Measurements from ENCODE around the gene OR4N5.
A peak's percentile ranks its signal among the peaks of the same experiment; 100 is the strongest.
"Not testable (repeated sequence)": the region's sequence is repeated elsewhere in the genome, so short reads cannot be mapped to it uniquely, and the experiment has no call there.

The OR4N5 gene

GRCh38 chr14:20138520-20138919 lies at the start of gene OR4N5:
TSS of gene OR4N5 (plus strand) at chr14:20138820. CDS start at chr14:20143736, 4,916 bp downstream.
- DNase-seq (ENCODE audit: low spot score), result no peak

GRCh38 chr14:20092050-20092449 lies 46.6 kb upstream of the OR4N5 start:
- DNase-seq (ENCODE audit: low spot score), result no peak

- DNase-seq (ENCODE audit: low spot score), result no peak
Measured at GRCh38 chr14:20093442-20093841, 45.2 kb upstream of the OR4N5 start.

- DNase-seq (ENCODE audit: low spot score), result not testable (repeated sequence)
Measured at GRCh38 chr14:20098926-20099770, 39.5 kb upstream of the OR4N5 start.

- DNase-seq (ENCODE audit: low spot score), result no peak
Measured at GRCh38 chr14:20110438-20110837, 28.2 kb upstream of the OR4N5 start, which contains the start of gene OR4K17. TSS of gene OR4K17 (plus strand) at chr14:20110739. CDS start at chr14:20117500, 6,761 bp downstream.

GRCh38 chr14:20112321-20112720 lies 26.3 kb upstream of the OR4N5 start:
- no peak for DNase-seq (ENCODE audit: low spot score)

- DNase-seq (ENCODE audit: low spot score), result no peak
Measured at GRCh38 chr14:20116748-20117147, 21.9 kb upstream of the OR4N5 start.

GRCh38 chr14:20118795-20119194 lies 19.8 kb upstream of the OR4N5 start:
- DNase-seq (ENCODE audit: low spot score), result no peak

GRCh38 chr14:20143911-20144310 lies 5.3 kb downstream of the OR4N5 start:
- no peak for DNase-seq (ENCODE audit: low spot score)

- DNase-seq (ENCODE audit: low spot score), result no peak
Measured at GRCh38 chr14:20144820-20145219, 6.2 kb downstream of the OR4N5 start.

GRCh38 chr14:20164462-20164861 lies 25.8 kb downstream of the OR4N5 start:
- DNase-seq (ENCODE audit: low spot score), result no peak

- no peak for DNase-seq (ENCODE audit: low spot score)
Measured at GRCh38 chr14:20167091-20167490, 28.5 kb downstream of the OR4N5 start.

GRCh38 chr14:20169852-20170251 lies 31.2 kb downstream of the OR4N5 start:
- peak; percentile 76 for DNase-seq (ENCODE audit: low spot score)

- DNase-seq (ENCODE audit: low spot score), result not testable (repeated sequence)
Measured at GRCh38 chr14:20174205-20174604, 35.6 kb downstream of the OR4N5 start.

- no peak for DNase-seq (ENCODE audit: low spot score)
Measured at GRCh38 chr14:20176330-20176729, 37.7 kb downstream of the OR4N5 start.

- DNase-seq (ENCODE audit: low spot score), result no peak
Measured at GRCh38 chr14:20177433-20177974, 38.9 kb downstream of the OR4N5 start.

GRCh38 chr14:20179218-20179617 lies 40.6 kb downstream of the OR4N5 start:
- no peak for DNase-seq (ENCODE audit: low spot score)

- DNase-seq (ENCODE audit: low spot score), result no peak
Measured at GRCh38 chr14:20179880-20180279, 41.3 kb downstream of the OR4N5 start.

- no peak for DNase-seq (ENCODE audit: low spot score)
Measured at GRCh38 chr14:20180486-20180885, 41.9 kb downstream of the OR4N5 start.

- DNase-seq (ENCODE audit: low spot score), result no peak
Measured at GRCh38 chr14:20184181-20184580, 45.6 kb downstream of the OR4N5 start.

GRCh38 chr14:20190596-20190995 lies 52.0 kb downstream of the OR4N5 start, which contains the start of gene OR11G2:
TSS of gene OR11G2 (plus strand) at chr14:20190896. CDS start at chr14:20197438, 6,542 bp downstream.
- no peak for DNase-seq (ENCODE audit: low spot score)

GRCh38 chr14:20191396-20191795 lies 52.8 kb downstream of the OR4N5 start:
- no peak for DNase-seq (ENCODE audit: low spot score)

GRCh38 chr14:20194101-20194500 lies 55.5 kb downstream of the OR4N5 start:
- DNase-seq (ENCODE audit: low spot score), result no peak
